Right forelimb (tissue), 1 donor: Measurements from ENCODE around the gene SRD5A1.

ENCODE experiments used
- DNase-seq: peaks from one replicate; pipeline ENCODE4 v3.0.0-alpha.2; 2018

Gene SRD5A1

GRCh38 chr5:6692906-6693305 is 59.7 kb downstream of the SRD5A1 start:
- DNase-seq: no peak

GRCh38 chr5:6698696-6699095 is 65.5 kb downstream of the SRD5A1 start:
- DNase-seq: no peak

- no peak for DNase-seq
These were observed 66.1 kb downstream of the SRD5A1 start for GRCh38 chr5:6699357-6699756.

GRCh38 chr5:6700074-6700684 is 66.9 kb downstream of the SRD5A1 start:
- DNase-seq: no peak

GRCh38 chr5:6700685-6701355 is 67.6 kb downstream of the SRD5A1 start:
- DNase-seq: no peak

GRCh38 chr5:6701491-6701890 is 68.3 kb downstream of the SRD5A1 start:
- no peak for DNase-seq

- DNase-seq: no peak
These were observed 69.4 kb downstream of the SRD5A1 start for GRCh38 chr5:6702633-6703032.

GRCh38 chr5:6703806-6704205 is 70.6 kb downstream of the SRD5A1 start:
- DNase-seq: no peak

- DNase-seq: peak; percentile 57
These were observed 71.2 kb downstream of the SRD5A1 start for GRCh38 chr5:6704361-6704851.

GRCh38 chr5:6705088-6705487 is 71.8 kb downstream of the SRD5A1 start:
- DNase-seq: no peak

GRCh38 chr5:6705959-6706358 is 72.7 kb downstream of the SRD5A1 start:
- DNase-seq: no peak

- no peak for DNase-seq
These were observed 74.6 kb downstream of the SRD5A1 start for GRCh38 chr5:6707852-6708251.

GRCh38 chr5:6708814-6709213 is 75.6 kb downstream of the SRD5A1 start:
- no peak for DNase-seq

GRCh38 chr5:6710070-6710469 is 76.8 kb downstream of the SRD5A1 start:
- DNase-seq: no peak

- DNase-seq: no peak
These were observed 77.5 kb downstream of the SRD5A1 start for GRCh38 chr5:6710551-6711318.

GRCh38 chr5:6711409-6712141 is 78.3 kb downstream of the SRD5A1 start:
- no peak for DNase-seq

- peak; percentile 70 for DNase-seq
These were observed 78.9 kb downstream of the SRD5A1 start for GRCh38 chr5:6712142-6712576.

- peak; percentile 99 for DNase-seq
These were observed 79.5 kb downstream of the SRD5A1 start for GRCh38 chr5:6712577-6713273.

GRCh38 chr5:6713274-6714225 is 80.3 kb downstream of the SRD5A1 start, which contains the start of gene TENT4A:
TSS of gene TENT4A (plus strand) at chr5:6713432. CDS start at chr5:6713984, 552 bp downstream.
- DNase-seq: no peak

GRCh38 chr5:6714226-6715041 is 81.2 kb downstream of the SRD5A1 start:
- peak; percentile 64 for DNase-seq
